NCI-H2196 treated with DMSO at 0.1 percent for 48 hours (cell line): ENCODE data around the gene ZDHHC15.
"Not testable (repeated sequence)": the region's sequence is repeated elsewhere in the genome, so short reads cannot be mapped to it uniquely, and the experiment has no call there.

Experiments
- DNase-seq: peaks from one replicate; lab custom pipeline; 2025; ENCODE audit not compliant: unreplicated experiment; lab: John Stamatoyannopoulos, UW

The ZDHHC15 gene

GRCh38 chrX:75522565-75523431 lies at the start of gene ZDHHC15:
ZDHHC15 (minus strand) TSS chrX:75523037; CDS start chrX:75523024, 13 bp downstream.
- peak; percentile 40 for DNase-seq

- DNase-seq, result not testable (repeated sequence)
Observed at GRCh38 chrX:75560544-75560943, 37.7 kb upstream of the ZDHHC15 start.

- peak; percentile 0 for DNase-seq
Observed at GRCh38 chrX:75547783-75548182, 24.9 kb upstream of the ZDHHC15 start.

GRCh38 chrX:75546724-75547511 lies 24.1 kb upstream of the ZDHHC15 start:
- DNase-seq, result no peak

- no peak for DNase-seq
Observed at GRCh38 chrX:75544786-75545185, 21.9 kb upstream of the ZDHHC15 start.

GRCh38 chrX:75483933-75484332 lies 38.9 kb downstream of the ZDHHC15 start:
- no peak for DNase-seq

- not testable (repeated sequence) for DNase-seq
Observed at GRCh38 chrX:75461780-75462179, 61.1 kb downstream of the ZDHHC15 start.

- no peak for DNase-seq
Observed at GRCh38 chrX:75421688-75422230, 101.1 kb downstream of the ZDHHC15 start.

GRCh38 chrX:75407153-75407552 lies 115.7 kb downstream of the ZDHHC15 start:
- DNase-seq, result not testable (repeated sequence)

GRCh38 chrX:75390470-75390869 lies 132.4 kb downstream of the ZDHHC15 start:
- no peak for DNase-seq

GRCh38 chrX:75369721-75370120 lies 153.1 kb downstream of the ZDHHC15 start:
- no peak for DNase-seq

GRCh38 chrX:75366861-75367260 lies 156.0 kb downstream of the ZDHHC15 start:
- DNase-seq, result no peak

GRCh38 chrX:75365243-75365975 lies 157.4 kb downstream of the ZDHHC15 start:
- no peak for DNase-seq

- no peak for DNase-seq
Observed at GRCh38 chrX:75361788-75362187, 161.0 kb downstream of the ZDHHC15 start.

- not testable (repeated sequence) for DNase-seq
Observed at GRCh38 chrX:75348601-75349000, 174.2 kb downstream of the ZDHHC15 start.

- DNase-seq, result no peak
Observed at GRCh38 chrX:75337525-75337924, 185.3 kb downstream of the ZDHHC15 start.

GRCh38 chrX:75335127-75335458 lies 187.7 kb downstream of the ZDHHC15 start:
- DNase-seq, result no peak

GRCh38 chrX:75334407-75335126 lies 188.3 kb downstream of the ZDHHC15 start:
- not testable (repeated sequence) for DNase-seq

- no peak for DNase-seq
Observed at GRCh38 chrX:75327607-75328006, 195.2 kb downstream of the ZDHHC15 start.
